Measurements from ENCODE around the gene BCL2L1.
A peak's percentile ranks its signal among the peaks of the same experiment; 100 is the strongest.

GRCh38 chr20:31704225-31705119 is 18.2 kb downstream of the BCL2L1 start:
- TF ChIP-seq, protein P1, sequence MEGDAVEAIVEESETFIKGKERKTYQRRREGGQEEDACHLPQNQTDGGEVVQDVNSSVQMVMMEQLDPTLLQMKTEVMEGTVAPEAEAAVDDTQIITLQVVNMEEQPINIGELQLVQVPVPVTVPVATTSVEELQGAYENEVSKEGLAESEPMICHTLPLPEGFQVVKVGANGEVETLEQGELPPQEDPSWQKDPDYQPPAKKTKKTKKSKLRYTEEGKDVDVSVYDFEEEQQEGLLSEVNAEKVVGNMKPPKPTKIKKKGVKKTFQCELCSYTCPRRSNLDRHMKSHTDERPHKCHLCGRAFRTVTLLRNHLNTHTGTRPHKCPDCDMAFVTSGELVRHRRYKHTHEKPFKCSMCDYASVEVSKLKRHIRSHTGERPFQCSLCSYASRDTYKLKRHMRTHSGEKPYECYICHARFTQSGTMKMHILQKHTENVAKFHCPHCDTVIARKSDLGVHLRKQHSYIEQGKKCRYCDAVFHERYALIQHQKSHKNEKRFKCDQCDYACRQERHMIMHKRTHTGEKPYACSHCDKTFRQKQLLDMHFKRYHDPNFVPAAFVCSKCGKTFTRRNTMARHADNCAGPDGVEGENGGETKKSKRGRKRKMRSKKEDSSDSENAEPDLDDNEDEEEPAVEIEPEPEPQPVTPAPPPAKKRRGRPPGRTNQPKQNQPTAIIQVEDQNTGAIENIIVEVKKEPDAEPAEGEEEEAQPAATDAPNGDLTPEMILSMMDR (IDR thresholded peaks at IDR 0.05): peak in 1 of 7 experiments; percentile 7
- TF ChIP-seq POLR2A (IDR thresholded peaks at IDR 0.05): peak in 2 of 3 donors; percentile 49 to 65

Data from body of pancreas (tissue), 4 donors.